Esophagus muscularis mucosa (tissue), 3 donors: ENCODE measurements around the gene COA7.

ENCODE experiments used
- CTCF ChIP-seq, 3 experiments: fragments of 200-600 bp in 2 of 3; fragments of 450-650 bp in 1 of 3; sonication (generic) in 2 of 3; IDR thresholded peaks; one replicate each; pipeline ENCODE4 v1.5.1; 2017 to 2019; ENCODE audit warnings: antibody characterized with exemption in 3 of 3, mild to moderate bottlenecking in 2 of 3, moderate library complexity in 1 of 3
- POLR2AphosphoS5 ChIP-seq, 2 donors: sonication (generic); formaldehyde crosslinking; IDR thresholded peaks; one replicate each; pipeline ENCODE4 v1.6.1; 2017; ENCODE audit warnings: antibody characterized with exemption in 2 of 2

GRCh38 chr1:52659356-52659755 is 38.8 kb downstream of the COA7 start:
- TF ChIP-seq POLR2AphosphoS5 (IDR thresholded peaks at IDR 0.05) (no peak), CTCF (IDR thresholded peaks at IDR 0.05) (no peak)
